GM10266 (cell line): Measurements from ENCODE around the gene SAMD1.
A peak's percentile ranks its signal among the peaks of the same experiment; 100 is the strongest.

Experiments used
- DNase-seq: peaks from one replicate; pipeline ENCODE4 v3.0.0; 2012; ENCODE audit errors: extremely low spot score
- TF ChIP-seq, protein P1 (sequence below): IDR thresholded peaks from 2 replicates; pipeline ENCODE4 v1.5.1; 2012; ENCODE audit warnings: mild to moderate bottlenecking, low read depth; ENCODE audit not compliant: control insufficient read depth, insufficient read depth; ENCODE audit errors: missing control alignments

Gene SAMD1

DNA sequence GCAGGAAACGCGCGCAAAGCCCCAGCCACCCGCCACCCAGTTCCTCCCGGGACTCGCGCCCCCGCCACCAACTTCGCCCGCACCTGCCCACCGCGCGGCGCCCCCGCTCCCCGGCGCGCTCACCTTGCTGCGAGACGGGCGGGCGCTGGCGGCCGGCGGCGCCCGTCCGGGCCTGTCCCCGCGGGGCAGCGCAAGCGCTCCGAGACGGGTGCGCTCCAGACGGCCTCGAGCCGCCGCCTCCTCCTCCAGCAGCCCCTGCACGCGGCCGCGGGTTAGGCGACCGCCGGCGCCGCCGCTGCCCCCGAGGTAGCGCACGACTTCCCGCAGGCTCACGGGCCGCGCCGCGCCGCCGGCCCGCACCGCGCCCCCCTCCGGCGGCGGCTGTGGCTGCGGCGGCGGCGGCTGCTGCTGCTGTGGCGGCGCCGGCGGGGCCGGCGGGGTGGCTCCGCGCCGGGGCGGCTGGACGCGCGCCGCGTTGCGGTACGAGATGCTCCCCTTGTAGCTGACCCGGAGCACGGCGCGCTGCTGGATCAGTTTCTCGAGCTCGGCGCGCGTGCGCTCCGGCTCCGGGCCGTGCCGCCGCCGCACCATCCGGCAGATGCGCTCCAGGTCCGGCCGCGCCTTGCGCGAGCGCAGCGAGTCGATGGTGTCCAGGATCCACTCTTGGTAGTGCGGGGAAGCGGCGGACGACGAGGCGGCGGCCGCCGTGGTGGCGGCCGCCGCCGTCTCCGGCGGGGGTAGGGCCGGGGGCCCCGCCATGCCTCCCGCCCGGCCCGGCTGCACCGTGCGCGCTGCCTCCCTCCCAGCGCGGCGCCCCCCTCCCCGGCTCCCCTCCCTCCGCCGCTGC is 666 bp downstream of the SAMD1 start:
- TF ChIP-seq, protein P1, sequence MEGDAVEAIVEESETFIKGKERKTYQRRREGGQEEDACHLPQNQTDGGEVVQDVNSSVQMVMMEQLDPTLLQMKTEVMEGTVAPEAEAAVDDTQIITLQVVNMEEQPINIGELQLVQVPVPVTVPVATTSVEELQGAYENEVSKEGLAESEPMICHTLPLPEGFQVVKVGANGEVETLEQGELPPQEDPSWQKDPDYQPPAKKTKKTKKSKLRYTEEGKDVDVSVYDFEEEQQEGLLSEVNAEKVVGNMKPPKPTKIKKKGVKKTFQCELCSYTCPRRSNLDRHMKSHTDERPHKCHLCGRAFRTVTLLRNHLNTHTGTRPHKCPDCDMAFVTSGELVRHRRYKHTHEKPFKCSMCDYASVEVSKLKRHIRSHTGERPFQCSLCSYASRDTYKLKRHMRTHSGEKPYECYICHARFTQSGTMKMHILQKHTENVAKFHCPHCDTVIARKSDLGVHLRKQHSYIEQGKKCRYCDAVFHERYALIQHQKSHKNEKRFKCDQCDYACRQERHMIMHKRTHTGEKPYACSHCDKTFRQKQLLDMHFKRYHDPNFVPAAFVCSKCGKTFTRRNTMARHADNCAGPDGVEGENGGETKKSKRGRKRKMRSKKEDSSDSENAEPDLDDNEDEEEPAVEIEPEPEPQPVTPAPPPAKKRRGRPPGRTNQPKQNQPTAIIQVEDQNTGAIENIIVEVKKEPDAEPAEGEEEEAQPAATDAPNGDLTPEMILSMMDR = peak; percentile 29
- no peak for DNase-seq

DNA sequence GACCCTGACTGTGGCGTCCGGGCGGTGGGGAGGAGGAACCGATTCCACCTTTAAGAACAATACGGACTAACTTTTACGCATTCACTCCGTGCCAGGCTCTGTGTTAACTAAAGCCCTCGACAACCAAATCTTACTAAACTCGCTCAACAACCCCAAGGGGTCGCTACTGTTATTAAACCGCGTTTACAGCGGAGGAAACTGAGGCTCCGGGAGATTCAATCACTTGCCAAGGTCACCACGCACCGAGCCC is 1.2 kb downstream of the SAMD1 start:
- DNase-seq = no peak
- TF ChIP-seq, protein P1 = no peak

DNA sequence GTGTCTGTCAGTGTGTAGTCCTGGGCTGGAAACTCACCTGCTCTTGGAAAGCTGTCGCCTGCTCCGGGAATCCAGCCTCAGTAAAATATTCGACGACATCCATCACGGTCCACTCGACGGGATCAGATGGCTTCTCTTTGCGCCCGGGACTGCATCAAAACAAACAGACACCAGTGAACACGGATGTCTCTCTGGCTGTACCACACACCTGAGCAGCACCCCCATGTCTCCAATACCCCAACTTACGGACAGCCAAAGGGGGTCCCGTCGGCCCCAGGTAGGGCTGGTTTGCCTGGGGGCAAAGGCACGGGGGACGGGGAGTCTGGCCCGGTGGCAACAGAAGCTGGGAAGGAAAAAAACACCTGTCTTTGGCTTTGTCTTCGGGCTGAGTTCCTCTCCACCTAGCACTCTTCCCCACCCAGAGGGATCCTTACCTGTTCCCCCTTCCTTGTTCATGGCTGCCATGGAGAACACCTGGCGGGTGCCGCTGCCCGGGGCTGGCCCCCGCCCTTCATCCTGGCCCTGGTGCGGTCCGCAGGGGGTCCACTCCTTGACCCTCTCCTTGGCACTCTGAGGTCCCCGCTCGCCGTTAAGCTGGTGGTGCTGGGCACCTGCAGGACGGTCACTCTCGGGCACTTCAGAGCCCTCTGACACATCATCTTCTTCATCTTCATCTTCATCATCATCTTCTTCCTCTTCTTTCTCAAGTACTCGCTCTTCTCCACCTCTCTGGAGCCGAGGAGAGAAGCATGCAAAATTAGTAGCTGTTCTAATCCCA is 1.7 kb downstream of the SAMD1 start:
- no peak for DNase-seq
- TF ChIP-seq, protein P1 = no peak

DNA sequence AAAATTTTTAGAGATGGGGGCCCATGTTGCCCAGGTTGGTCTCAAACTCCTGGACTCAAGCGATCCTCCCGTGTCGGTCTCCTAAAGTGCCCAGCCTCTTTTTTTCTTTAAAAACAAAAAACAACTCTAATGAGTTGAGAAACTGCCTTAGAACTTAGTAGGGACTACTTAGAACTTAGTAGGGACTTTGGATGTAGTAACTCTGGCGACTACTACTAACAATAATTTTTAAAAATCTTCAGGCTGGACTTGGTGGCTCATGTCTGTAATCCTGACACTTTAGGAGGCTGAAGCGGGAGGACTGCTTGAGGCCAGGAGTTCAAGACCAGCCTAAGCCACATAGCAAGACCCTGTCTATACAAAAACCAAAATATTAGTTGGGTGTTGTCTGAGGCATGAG is 4.5 kb downstream of the SAMD1 start:
- TF ChIP-seq, protein P1 = no peak
- DNase-seq = no peak

DNA sequence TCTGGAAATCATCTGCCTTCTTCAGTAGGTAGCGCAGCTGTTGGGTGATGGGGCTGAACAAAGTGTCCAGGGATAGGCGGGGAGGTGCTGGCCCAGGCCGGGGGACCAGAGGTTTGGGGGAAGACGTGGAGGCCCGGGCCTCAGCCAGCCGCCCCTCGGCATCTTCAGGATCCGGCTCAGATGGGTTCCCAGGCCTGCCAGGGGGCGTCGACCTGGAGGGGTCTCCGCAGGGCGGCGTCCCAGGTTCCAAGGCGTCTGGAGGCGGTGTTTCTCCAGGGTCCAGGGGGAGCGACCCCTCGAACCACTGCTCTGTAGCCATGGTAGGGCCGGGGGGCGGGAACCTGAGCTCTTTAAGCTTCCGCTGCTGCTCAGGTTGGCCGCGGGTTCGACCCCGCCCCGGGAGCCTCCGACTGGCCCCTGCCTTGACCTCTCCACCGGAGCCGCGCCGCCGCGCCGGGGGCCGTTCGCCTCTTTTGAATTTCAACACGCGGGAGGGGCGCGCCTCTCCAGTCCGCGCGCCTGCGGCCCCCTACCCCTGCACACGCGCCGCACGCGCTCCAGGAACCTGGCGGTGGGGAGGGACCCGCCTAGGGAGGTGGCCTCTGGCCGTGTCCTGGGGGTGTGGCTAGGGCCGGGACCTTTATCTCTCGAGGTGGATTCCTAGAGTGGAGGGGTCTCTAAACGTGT is 5.1 kb downstream of the SAMD1 start, which contains the start of gene C19orf67:
Gene C19orf67, minus strand, starts transcription at position 475 of the 687 bp plus-strand sequence. Its CDS starts 156 bp downstream, at position 319.
- no peak for DNase-seq
- TF ChIP-seq, protein P1 = no peak

DNA sequence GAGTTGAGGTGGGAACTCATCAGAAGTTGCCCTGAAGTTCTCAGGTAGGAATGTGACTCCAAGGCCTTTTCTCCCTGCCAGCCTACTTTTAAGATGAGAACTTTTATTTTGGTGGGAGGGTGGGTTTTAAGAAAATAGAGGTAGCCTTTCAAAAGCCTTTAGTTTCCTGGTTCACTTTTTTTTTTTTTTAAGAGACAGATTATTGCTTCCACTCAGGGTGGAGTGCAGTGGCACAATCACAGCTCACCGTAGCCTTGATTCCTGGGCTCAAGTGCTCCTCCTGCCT is 7.9 kb downstream of the SAMD1 start:
- TF ChIP-seq, protein P1 = no peak
- no peak for DNase-seq
